HEK293 (cell line): ENCODE results near the gene JPH4.

Experiments
- CTCF ChIA-PET: fragments of 350-600 bp; formaldehyde crosslinking; extraction: SDS; loops from one replicate; lab custom pipeline; 2021; ENCODE audit warnings: antibody characterized with exemption; lab: Yijun Ruan, JAX
- POLR2A ChIA-PET: fragments of 300-600 bp; formaldehyde crosslinking; extraction: SDS; loops from one replicate; lab custom pipeline; 2020; ENCODE audit warnings: antibody characterized with exemption, inconsistent platforms; lab: Yijun Ruan, JAX
- H3K27ac ChIP-seq: fragments of 200-500 bp; sonication (Bioruptor generic); 2 replicates; pipeline ENCODE4 v1.5.1; 2014; ENCODE audit warnings: low read depth, low read length, control low read depth, inconsistent platforms; ENCODE audit errors: extremely low read depth
- H3K36me3 ChIP-seq, 2 experiments: fragments of 200-500 bp in 1 of 2; sonication (Bioruptor generic) in 1 of 2; 1 replicate in 1 of 2; 2 replicates in 1 of 2; pipeline ENCODE4 v1.5.1; 2014 to 2017; ENCODE audit warnings: inconsistent platforms in 2 of 2, low read length in 2 of 2; ENCODE audit not compliant: control insufficient read depth in 2 of 2, insufficient read depth in 1 of 2
- H3K4me1 ChIP-seq: fragments of 200-500 bp; sonication (Bioruptor generic); 2 replicates; pipeline ENCODE4 v1.5.1; 2014; ENCODE audit warnings: mild to moderate bottlenecking, low read length, inconsistent platforms; ENCODE audit not compliant: control insufficient read depth, insufficient read depth
- H3K4me3 ChIP-seq: 2 replicates; pipeline ENCODE4 v1.5.1; 2011; ENCODE audit warnings: low read depth, mild to moderate bottlenecking, control low read depth, low read length, moderate library complexity
- H3K9me3 ChIP-seq: fragments of 200-500 bp; sonication (Bioruptor generic); 2 replicates; pipeline ENCODE4 v1.5.1; 2014; ENCODE audit warnings: low read depth, low read length, inconsistent platforms; ENCODE audit not compliant: control insufficient read depth, insufficient read depth
- EGR2 ChIP-seq: fragments of 450-650 bp; formaldehyde crosslinking; IDR thresholded peaks from 2 replicates; pipeline ENCODE4 v1.5.1; 2016; ENCODE audit warnings: low read depth, missing biosample characterization, missing genetic modification characterization
- FEZF1 ChIP-seq: fragments of 450-650 bp; formaldehyde crosslinking; IDR thresholded peaks from 2 replicates; pipeline ENCODE4 v1.5.1; 2016; ENCODE audit warnings: missing biosample characterization, missing genetic modification characterization
- GLIS1 ChIP-seq: fragments of 450-650 bp; formaldehyde crosslinking; IDR thresholded peaks from 2 replicates; pipeline ENCODE4 v1.5.1; 2016; ENCODE audit warnings: missing biosample characterization, missing genetic modification characterization
- KLF1 ChIP-seq: fragments of 450-650 bp; formaldehyde crosslinking; IDR thresholded peaks from 2 replicates; pipeline ENCODE4 v1.5.1; 2016; ENCODE audit warnings: missing biosample characterization, missing genetic modification characterization
- KLF10 ChIP-seq: fragments of 450-650 bp; IDR thresholded peaks from 2 replicates; pipeline ENCODE4 v1.5.1; 2018; ENCODE audit warnings: missing biosample characterization, mild to moderate bottlenecking, missing genetic modification characterization
- KLF16 ChIP-seq: fragments of 450-650 bp; formaldehyde crosslinking; IDR thresholded peaks from 2 replicates; pipeline ENCODE4 v1.5.1; 2017; ENCODE audit warnings: missing biosample characterization, missing genetic modification characterization
- KLF8 ChIP-seq: fragments of 450-650 bp; formaldehyde crosslinking; IDR thresholded peaks from 2 replicates; pipeline ENCODE4 v1.5.1; 2016; ENCODE audit warnings: missing biosample characterization, missing genetic modification characterization
- PATZ1 ChIP-seq: fragments of 450-650 bp; formaldehyde crosslinking; IDR thresholded peaks from 2 replicates; pipeline ENCODE4 v1.5.1; 2016; ENCODE audit warnings: missing biosample characterization, missing genetic modification characterization
- SCRT1 ChIP-seq: fragments of 450-650 bp; formaldehyde crosslinking; IDR thresholded peaks from 2 replicates; pipeline ENCODE4 v1.5.1; 2016; ENCODE audit warnings: missing biosample characterization, missing genetic modification characterization, borderline replicate concordance
- SETDB1 ChIP-seq: IDR thresholded peaks from one replicate; pipeline ENCODE4 v1.6.1; 2017; ENCODE audit warnings: mild to moderate bottlenecking, low read length, moderate library complexity, mixed read lengths; ENCODE audit not compliant: insufficient read length
- SP2 ChIP-seq: fragments of 450-650 bp; formaldehyde crosslinking; IDR thresholded peaks from 2 replicates; pipeline ENCODE4 v1.5.1; 2016; ENCODE audit warnings: missing biosample characterization, missing genetic modification characterization
- ZBTB7A ChIP-seq: fragments of 450-650 bp; formaldehyde crosslinking; IDR thresholded peaks from 2 replicates; pipeline ENCODE4 v1.5.1; 2016; ENCODE audit warnings: low read depth, missing biosample characterization, missing genetic modification characterization
- ZIC2 ChIP-seq: fragments of 450-650 bp; formaldehyde crosslinking; IDR thresholded peaks from 2 replicates; pipeline ENCODE4 v1.5.1; 2016; ENCODE audit warnings: missing biosample characterization, missing genetic modification characterization
- ZNF146 ChIP-seq: fragments of 450-650 bp; formaldehyde crosslinking; IDR thresholded peaks from 2 replicates; pipeline ENCODE4 v1.5.1; 2016; ENCODE audit warnings: missing biosample characterization, missing genetic modification characterization
- ZNF2 ChIP-seq: fragments of 450-650 bp; formaldehyde crosslinking; IDR thresholded peaks from 2 replicates; pipeline ENCODE4 v1.5.1; 2016; ENCODE audit warnings: missing biosample characterization, missing genetic modification characterization
- ZNF214 ChIP-seq: fragments of 450-650 bp; formaldehyde crosslinking; IDR thresholded peaks from 2 replicates; pipeline ENCODE4 v1.5.1; 2017; ENCODE audit warnings: missing biosample characterization, mild to moderate bottlenecking, missing genetic modification characterization, borderline replicate concordance
- ZNF223 ChIP-seq: fragments of 450-650 bp; formaldehyde crosslinking; IDR thresholded peaks from 2 replicates; pipeline ENCODE4 v1.5.1; 2016; ENCODE audit warnings: missing biosample characterization, missing genetic modification characterization
- ZNF341 ChIP-seq: fragments of 450-650 bp; formaldehyde crosslinking; IDR thresholded peaks from 2 replicates; pipeline ENCODE4; 2016; ENCODE audit warnings: low read depth, missing biosample characterization, missing genetic modification characterization
- ZNF350 ChIP-seq: fragments of 450-650 bp; formaldehyde crosslinking; IDR thresholded peaks from 2 replicates; pipeline ENCODE4 v1.5.0; 2017; ENCODE audit warnings: missing biosample characterization, mild to moderate bottlenecking, missing genetic modification characterization
- ZNF391 ChIP-seq: fragments of 450-650 bp; formaldehyde crosslinking; IDR thresholded peaks from 2 replicates; pipeline ENCODE4 v1.5.1; 2016; ENCODE audit warnings: low read depth, missing biosample characterization, missing genetic modification characterization, borderline replicate concordance
- ZNF423 ChIP-seq: fragments of 450-650 bp; formaldehyde crosslinking; IDR thresholded peaks from 2 replicates; pipeline ENCODE4 v1.5.1; 2016; ENCODE audit warnings: missing biosample characterization, missing genetic modification characterization
- ZNF664 ChIP-seq: fragments of 450-650 bp; formaldehyde crosslinking; IDR thresholded peaks from 2 replicates; pipeline ENCODE4 v1.5.1; 2016; ENCODE audit warnings: missing biosample characterization, missing genetic modification characterization
- ZNF76 ChIP-seq: fragments of 450-650 bp; formaldehyde crosslinking; IDR thresholded peaks from 2 replicates; pipeline ENCODE4; 2016; ENCODE audit warnings: low read depth, missing biosample characterization, missing genetic modification characterization, borderline replicate concordance
- ZNF830 ChIP-seq: fragments of 450-650 bp; IDR thresholded peaks from 2 replicates; pipeline ENCODE4 v1.5.0; 2018; ENCODE audit warnings: missing biosample characterization, missing genetic modification characterization, low read depth, mild to moderate bottlenecking, moderate library complexity
- ZNF843 ChIP-seq: fragments of 450-650 bp; formaldehyde crosslinking; IDR thresholded peaks from 2 replicates; pipeline ENCODE4 v1.5.1; 2016; ENCODE audit warnings: missing biosample characterization, missing genetic modification characterization
- ZXDB ChIP-seq: fragments of 450-650 bp; formaldehyde crosslinking; IDR thresholded peaks from 2 replicates; pipeline ENCODE4 v1.5.1; 2016; ENCODE audit warnings: missing biosample characterization, missing genetic modification characterization
- TF ChIP-seq, protein P1 (sequence below): fragments of 450-650 bp; formaldehyde crosslinking; IDR thresholded peaks from 2 replicates; pipeline ENCODE4 v1.5.1; 2016; ENCODE audit warnings: missing biosample characterization, missing genetic modification characterization
- TF ChIP-seq, protein P2 (sequence below): fragments of 450-650 bp; formaldehyde crosslinking; IDR thresholded peaks from 2 replicates; pipeline ENCODE4 v1.5.1; 2017; ENCODE audit warnings: missing biosample characterization, missing genetic modification characterization

The JPH4 gene

DNA sequence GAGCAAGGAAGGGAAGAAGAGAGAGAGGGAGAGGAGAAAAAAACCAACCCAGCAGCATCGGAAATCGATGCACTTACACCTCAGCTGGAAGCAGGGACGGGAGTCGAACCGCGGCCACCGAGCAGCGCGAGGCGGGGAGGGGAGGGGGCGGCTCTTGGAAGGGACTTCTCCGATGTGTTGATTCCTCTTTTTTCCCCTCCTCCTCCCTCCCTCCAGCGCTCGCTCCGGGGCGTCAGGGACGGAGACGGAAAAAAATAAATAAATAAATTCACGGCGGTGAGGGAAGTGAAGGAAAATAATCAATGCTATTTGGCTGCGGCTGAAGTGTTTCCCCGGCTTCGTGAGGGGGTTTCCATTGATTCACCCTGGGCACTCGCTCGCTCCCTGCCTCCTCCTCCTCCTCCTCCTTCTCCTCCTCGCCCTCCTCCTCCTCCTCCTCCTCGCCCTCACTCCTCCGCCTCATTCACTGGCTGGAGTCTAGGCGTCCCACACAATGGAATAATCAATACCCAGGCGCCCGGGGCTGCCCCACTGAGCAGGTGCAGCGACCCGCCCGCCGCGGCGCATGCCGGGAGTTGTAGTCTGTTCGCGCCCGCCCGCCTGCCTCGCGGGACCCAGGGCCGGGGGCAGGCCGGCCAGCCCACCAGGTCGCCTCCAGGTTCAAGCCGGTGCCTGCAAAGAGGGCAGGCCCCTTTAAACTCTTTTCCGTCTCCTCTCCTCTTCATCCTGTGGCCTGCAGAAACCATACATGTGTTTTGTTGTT lies 27.1 kb downstream of the JPH4 start, which contains the start of gene ZFHX2 (continued):
- TF ChIP-seq ZNF664: no peak
- TF ChIP-seq, protein P1, sequence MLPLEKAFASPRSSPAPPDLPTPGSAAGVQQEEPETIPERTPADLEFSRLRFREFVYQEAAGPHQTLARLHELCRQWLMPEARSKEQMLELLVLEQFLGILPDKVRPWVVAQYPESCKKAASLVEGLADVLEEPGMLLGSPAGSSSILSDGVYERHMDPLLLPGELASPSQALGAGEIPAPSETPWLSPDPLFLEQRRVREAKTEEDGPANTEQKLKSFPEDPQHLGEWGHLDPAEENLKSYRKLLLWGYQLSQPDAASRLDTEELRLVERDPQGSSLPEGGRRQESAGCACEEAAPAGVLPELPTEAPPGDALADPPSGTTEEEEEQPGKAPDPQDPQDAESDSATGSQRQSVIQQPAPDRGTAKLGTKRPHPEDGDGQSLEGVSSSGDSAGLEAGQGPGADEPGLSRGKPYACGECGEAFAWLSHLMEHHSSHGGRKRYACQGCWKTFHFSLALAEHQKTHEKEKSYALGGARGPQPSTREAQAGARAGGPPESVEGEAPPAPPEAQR: peak; percentile 38; the same call in 1 of the 2 replicates
- TF ChIP-seq ZNF843: 0 out of 2 replicates have a peak, but pooled peaks have one; percentile 21
- TF ChIP-seq ZNF350 (tag by site-specific recombination): no peak
- TF ChIP-seq KLF1 (tag by site-specific recombination): peak; percentile 49; the same call in 1 of the 2 replicates
- TF ChIP-seq ZXDB (tag by site-specific recombination): peak; percentile 57
- peak; percentile 63 for TF ChIP-seq SP2 (tag by site-specific recombination)
- no peak; the same call in 1 of the 2 replicates for TF ChIP-seq ZNF2 (tag by site-specific recombination)
- TF ChIP-seq ZIC2 (tag by site-specific recombination): peak; percentile 31; the same call in 1 of the 2 replicates
- no peak for TF ChIP-seq ZNF830 (tag by site-specific recombination)
- peak; percentile 83 for TF ChIP-seq KLF8 (tag by site-specific recombination)
- no peak for TF ChIP-seq ZBTB7A (tag by site-specific recombination)
- no peak for TF ChIP-seq SETDB1
- TF ChIP-seq ZNF423 (tag by site-specific recombination): peak; percentile 44; the same call in 1 of the 2 replicates
- TF ChIP-seq ZNF341: peak; percentile 96
- no peak for TF ChIP-seq ZNF223 (tag by site-specific recombination)
- 0 out of 2 replicates have a peak, but pooled peaks have one; percentile 18 for TF ChIP-seq ZNF391 (tag by site-specific recombination)

DNA sequence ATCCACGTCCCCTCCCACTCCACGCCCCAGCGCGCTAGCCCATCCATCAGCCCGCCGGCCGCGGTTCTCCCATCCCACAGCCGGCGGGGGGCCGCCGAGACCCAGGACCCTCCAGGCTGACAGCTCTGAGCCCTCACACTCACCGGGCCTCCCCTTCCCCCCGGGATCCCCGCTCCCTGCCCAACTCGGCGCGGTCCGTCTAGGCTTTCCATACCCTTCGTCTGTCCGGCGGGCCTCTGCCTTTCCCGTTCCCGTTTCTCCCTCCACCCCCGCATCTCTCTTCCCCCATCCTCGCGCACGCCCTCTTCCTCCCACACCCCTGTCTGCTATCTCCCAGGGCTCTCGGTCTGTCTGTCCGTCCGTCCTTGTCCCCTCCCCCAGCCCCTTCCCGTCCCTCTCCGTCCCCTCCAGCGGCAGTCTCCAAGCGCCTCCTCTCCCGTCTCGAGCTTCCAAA lies 27.8 kb downstream of the JPH4 start:
- CTCF ChIA-PET: no interaction called here
- H3K4me3 ChIP-seq: peak overlapping the region; percentile 69
- H3K4me1 ChIP-seq: peaks cover 9% of the 10 kb centered on the region; the same call in 1 of the 2 replicates
- peak overlapping the region; percentile 74 for H3K27ac ChIP-seq
- POLR2A ChIA-PET: interaction anchor here (0.6 to 1.4 kb wide), 2 partner anchors 11 to 71 kb away, joined by 3 to 5 read pairs; no protein-coding TSS in a partner anchor
- no peaks in the 10 kb centered on the region for H3K9me3 ChIP-seq
- no peaks in the 10 kb centered on the region for H3K36me3 ChIP-seq
- TF ChIP-seq KLF10 (tag by site-specific recombination): no peak
- TF ChIP-seq GLIS1 (tag by site-specific recombination): peak; percentile 5; the same call in 1 of the 2 replicates
- TF ChIP-seq SCRT1 (tag by site-specific recombination): no peak
- no peak for TF ChIP-seq KLF8 (tag by site-specific recombination)
- no peak for TF ChIP-seq ZNF214 (tag by site-specific recombination)
- peak; percentile 86 for TF ChIP-seq EGR2 (tag by site-specific recombination)
- 0 out of 2 replicates have a peak, but pooled peaks have one; percentile 11 for TF ChIP-seq PATZ1 (tag by site-specific recombination)
- TF ChIP-seq ZNF76: 0 out of 2 replicates have a peak, but pooled peaks have one; percentile 21
- TF ChIP-seq FEZF1: no peak
- TF ChIP-seq, protein P2, sequence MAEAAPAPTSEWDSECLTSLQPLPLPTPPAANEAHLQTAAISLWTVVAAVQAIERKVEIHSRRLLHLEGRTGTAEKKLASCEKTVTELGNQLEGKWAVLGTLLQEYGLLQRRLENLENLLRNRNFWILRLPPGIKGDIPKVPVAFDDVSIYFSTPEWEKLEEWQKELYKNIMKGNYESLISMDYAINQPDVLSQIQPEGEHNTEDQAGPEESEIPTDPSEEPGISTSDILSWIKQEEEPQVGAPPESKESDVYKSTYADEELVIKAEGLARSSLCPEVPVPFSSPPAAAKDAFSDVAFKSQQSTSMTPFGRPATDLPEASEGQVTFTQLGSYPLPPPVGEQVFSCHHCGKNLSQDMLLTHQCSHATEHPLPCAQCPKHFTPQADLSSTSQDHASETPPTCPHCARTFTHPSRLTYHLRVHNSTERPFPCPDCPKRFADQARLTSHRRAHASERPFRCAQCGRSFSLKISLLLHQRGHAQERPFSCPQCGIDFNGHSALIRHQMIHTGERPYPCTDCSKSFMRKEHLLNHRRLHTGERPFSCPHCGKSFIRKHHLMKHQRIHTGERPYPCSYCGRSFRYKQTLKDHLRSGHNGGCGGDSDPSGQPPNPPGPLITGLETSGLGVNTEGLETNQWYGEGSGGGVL (tag by site-specific recombination): peak; percentile 73
- TF ChIP-seq KLF16 (tag by site-specific recombination): peak; percentile 52; the same call in 1 of the 2 replicates
- TF ChIP-seq ZXDB (tag by site-specific recombination): 0 out of 2 replicates have a peak, but pooled peaks have one; percentile 10
- no peak for TF ChIP-seq ZNF146 (tag by site-specific recombination)
